GM18519 (cell line): ENCODE measurements around the gene SPATA32.
"Not testable (repeated sequence)": the region's sequence is repeated elsewhere in the genome, so short reads cannot be mapped to it uniquely, and the experiment has no call there.

ENCODE experiments used
- ATAC-seq: cut with Tn5 transposase; IDR thresholded peaks from one replicate; pipeline ENCODE4 v1.9.1; 2021; ENCODE audit warnings: mild to moderate bottlenecking, moderate library complexity; ENCODE audit not compliant: unreplicated experiment, low FRiP score

The SPATA32 gene

DNA sequence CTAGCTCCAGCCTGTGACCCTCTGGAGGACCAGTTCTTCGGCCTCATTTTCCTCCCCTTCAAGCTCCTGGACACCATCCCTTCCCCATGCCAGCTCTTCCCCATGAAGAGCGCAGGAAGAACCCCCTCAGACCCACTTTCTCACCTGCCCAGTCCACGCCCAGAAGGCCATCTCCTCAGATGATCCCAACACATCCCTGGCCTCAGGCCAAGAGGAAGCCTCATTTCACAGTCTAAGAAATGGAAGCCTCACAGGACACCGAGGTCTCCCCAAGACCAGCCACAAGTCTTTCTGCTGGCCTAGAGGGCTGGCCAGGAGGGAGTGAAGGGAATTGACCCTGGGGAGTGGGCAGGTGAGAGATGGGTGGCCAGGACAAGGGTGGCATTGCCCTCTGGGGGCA, 8.0 kb downstream of the SPATA32 start:
- ATAC-seq: no peak

DNA sequence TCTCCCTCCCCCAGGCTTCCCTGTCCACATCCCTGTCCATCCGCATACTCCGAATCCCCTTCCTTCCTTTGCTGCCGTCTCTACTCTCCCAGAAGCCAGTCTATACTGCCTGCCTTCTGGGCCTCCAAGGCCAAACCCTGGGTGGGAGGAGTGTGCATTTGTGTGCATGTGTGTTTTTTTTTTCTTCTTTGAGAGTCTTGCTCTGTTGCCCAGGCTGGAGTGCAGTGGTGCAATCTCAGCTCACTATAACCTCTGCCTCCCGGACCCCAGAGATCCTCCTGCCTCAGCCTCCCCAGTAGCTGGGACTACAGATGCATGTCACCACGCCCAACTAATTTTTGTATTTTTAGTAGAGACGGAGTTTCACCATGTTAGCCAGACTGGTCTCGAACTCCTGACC, 8.7 kb downstream of the SPATA32 start:
- ATAC-seq: not testable (repeated sequence)

DNA sequence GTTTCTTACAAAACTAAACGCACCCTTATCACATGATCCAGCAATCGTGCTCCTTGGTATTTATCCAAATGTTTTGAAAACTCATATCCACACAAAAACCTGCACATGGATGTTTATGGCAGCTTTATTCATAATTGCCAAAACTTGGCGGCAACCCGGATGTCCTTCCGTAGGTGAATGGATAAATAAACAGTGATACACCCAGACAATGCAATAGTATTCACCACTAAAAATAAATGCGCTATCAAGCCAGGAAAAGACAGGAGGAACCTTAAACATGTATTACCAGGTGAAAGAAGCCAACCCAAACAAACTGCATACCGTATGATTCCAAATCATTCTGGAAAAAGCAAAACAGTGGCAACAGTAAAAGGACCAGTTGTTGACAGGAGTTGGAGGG, 10.0 kb downstream of the SPATA32 start:
- ATAC-seq: no peak

DNA sequence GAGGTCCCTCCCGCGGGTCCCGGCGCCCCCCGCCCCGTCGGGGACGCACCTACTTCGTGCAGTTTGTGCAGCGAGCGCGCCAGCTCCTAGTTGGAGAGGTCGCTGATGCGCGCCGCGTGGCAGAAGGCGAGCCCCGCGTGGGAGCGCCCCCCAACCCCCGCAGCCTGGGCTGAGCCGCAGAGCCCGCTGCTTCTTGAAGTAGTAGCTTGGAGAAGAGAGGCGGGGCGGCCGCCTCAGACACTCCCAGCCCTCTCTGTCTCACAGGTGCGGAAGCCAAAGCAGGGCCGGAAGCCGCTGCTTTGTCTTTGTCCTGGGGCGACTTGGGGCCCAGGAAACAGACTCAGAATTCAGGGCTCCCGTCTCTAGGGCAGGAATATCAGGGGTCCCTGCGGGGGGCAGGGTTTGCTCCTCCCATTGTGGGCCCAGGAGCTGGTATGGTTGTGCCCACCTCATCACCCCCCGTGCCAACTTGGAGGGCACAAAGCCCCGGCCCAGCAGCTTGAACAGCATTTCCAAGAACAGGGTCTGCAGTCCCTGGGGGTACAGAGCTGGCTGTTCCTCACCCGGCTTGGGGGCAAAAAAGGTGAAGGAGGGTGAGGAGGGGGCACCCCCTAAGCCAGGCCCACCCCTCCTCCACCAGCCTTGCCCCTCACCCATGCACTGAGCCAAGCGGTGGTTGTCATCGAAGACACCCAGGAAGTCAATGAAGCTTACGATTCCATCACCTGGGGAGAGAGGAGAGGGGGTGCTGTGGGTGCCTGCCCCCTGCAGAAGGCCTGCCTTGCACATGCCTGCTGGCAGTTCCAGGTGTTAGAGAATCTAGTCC, 13.5 kb downstream of the SPATA32 start:
- no peak for ATAC-seq

DNA sequence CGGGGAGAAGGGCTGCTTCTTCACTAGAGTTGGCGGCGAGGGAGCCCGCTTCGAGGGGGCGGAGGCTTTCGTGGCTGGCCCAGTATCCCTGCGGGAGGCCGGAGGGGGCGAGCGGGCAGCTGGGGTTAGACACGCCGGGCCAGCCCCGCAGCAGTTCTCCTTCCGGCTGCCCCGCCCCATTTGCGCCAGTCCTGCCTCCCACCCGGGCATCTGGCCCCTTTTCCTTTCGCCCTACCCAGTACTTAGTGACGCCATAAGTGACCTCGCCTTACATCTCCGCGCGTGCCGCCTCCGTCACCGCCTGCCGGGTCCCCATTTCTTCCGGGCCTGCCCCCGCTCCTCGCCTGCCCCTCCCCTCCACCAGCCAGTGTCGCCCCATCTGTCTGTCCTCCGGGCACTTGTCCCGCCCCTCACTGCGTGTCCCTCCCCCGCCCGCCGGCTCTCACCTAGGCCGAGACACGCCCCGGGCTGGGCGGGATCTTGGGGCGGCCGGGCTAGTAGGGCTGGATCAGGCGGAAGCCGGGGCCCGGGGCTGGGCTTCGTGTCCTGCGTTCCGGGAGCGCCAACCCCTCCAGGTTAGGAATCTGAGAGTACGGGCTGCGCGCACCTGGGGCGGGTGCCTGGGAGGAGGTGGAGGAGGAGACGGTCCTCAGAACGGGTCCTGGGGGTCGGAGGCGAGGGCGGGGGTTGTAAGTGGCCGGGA, 14.3 kb downstream of the SPATA32 start:
- ATAC-seq: no peak

DNA sequence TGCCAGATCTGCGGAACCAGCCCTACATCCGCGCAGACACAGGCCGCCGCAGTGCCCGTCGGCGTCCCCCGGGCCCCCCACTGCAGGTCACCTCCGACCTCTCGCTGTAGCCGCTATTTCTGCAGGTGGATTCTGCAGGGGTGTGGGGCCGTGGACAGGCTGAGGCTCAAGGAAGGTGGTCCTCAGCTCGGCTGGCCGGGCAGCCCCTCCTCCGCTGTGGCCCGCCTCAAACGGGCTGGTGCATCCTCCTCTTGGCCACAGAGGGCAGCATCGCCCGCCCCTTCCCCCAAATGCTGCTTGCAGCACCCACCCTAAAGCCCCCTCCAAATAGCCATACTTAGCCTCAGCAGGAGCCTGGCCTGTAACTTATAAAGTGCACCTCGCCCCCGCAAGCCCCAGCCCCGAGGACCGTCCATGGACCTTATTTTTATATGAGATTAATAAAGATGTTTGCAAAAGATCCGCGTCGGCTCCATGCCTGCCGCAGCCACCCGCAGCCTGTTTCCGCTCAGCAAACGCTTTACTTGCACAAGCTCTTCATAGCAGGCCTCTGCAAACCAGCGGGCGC, 14.9 kb downstream of the SPATA32 start:
- no peak for ATAC-seq

DNA sequence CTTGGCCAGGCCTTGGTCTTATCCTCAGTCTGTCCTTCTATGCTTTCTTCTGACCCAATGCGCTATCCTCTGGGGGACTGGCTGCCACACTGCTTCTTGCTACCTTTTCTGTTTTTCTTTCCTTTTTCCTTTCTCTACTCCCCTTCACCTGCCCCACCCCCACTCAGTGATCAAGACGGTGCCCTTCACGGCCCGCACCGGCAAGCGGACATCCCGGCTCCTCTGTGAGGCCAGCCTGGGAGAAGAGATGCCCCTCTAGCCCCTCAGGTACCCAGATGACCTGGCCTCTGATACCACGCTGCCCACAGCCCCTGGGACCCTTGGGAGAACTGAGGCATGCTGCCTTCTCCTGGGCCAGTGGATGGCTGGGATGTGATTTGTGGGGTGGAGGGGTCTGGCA, 15.6 kb downstream of the SPATA32 start:
- no peak for ATAC-seq

DNA sequence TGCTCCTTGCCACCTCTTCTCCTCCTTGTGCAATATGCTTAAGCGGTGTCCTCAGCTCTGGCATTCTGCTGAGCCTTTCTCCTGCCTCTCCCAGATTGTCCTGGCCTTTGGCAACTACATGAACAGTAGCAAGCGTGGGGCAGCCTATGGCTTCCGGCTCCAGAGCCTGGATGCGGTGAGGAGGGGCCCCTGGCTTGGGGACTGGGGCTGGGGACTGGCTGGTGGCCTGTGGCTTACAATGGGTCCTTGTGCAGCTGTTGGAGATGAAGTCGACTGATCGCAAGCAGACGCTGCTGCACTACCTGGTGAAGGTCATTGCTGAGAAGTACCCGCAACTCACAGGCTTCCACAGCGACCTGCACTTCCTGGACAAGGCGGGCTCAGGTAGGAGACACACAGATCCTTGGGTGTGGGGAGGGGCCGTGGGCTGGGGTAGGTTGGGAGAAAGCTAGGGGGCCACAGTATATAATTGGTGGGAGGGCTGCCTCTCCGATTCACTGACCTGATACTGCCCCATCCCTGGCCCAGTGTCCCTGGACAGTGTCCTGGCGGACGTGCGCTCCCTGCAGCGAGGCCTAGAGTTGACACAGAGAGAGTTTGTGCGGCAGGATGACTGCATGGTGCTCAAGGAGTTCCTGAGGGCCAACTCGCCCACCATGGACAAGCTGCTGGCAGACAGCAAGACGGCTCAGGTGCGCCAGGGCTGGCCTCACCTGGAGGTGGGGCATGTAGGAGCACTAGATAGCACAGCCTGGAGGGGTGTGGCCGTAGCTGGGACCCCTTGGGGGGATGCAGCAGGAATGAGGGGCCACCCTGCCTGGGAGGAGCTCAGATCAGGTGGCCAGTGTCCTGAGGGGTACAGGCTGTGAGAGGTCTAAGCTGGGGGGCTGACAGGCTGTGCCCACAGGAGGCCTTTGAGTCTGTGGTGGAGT, 16.9 kb downstream of the SPATA32 start:
- no peak for ATAC-seq

DNA sequence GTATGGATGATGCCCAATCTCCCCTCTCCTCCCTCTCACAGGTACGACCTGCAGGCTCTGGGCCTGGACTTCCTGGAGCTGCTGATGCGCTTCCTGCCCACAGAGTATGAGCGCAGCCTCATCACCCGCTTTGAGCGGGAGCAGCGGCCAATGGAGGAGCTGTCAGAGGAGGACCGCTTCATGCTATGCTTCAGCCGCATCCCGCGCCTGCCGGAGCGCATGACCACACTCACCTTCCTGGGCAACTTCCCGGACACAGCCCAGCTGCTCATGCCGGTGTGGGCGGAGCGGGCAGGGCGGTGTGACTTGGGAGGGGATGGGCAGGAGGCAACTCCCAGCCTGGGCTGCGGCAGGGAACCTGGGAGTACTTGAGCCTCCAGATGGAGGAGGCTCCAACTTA, 18.1 kb downstream of the SPATA32 start:
- no peak for ATAC-seq

DNA sequence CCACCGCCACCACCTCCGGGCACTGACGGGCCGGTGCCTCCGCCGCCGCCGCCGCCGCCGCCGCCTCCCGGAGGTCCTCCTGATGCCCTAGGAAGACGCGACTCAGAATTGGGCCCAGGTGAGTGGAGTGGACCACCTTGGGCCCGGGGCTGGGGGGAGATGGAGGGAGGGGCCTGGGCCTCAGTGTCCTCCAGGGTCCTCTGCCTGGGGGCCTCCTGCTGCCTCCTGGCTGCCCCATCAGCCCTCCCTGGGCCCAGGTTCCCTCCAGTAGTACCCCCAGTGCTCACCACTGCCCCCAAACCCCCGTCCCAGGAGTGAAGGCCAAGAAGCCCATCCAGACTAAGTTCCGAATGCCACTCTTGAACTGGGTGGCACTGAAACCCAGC, 19.9 kb downstream of the SPATA32 start:
- no peak for ATAC-seq

DNA sequence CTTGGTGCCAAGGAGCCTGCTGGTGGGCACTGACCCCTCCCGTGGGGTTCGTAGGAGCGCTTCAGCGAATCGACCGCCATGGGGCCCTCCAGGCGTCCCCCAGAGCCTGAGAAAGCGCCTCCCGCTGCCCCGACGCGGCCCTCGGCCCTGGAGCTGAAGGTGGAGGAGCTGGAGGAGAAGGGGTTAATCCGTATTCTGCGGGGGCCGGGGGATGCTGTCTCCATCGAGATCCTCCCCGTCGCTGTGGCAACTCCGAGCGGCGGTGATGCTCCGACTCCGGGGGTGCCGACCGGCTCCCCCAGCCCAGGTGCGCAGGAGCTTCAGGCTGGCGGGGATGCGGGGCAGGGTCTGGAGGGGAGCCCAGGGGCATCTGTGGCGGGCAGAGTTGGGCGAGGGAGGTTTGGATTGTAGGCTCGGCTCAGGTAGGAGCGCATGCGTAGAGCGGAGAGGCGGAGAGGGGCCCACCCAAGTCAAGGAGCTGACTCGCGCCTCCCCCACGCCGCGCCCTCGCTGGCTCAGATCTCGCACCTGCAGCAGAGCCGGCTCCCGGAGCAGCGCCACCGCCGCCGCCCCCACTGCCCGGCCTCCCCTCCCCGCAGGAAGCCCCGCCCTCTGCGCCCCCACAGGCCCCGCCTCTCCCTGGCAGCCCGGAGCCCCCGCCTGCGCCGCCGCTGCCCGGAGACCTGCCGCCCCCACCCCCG, 20.4 kb downstream of the SPATA32 start:
- no peak for ATAC-seq

DNA sequence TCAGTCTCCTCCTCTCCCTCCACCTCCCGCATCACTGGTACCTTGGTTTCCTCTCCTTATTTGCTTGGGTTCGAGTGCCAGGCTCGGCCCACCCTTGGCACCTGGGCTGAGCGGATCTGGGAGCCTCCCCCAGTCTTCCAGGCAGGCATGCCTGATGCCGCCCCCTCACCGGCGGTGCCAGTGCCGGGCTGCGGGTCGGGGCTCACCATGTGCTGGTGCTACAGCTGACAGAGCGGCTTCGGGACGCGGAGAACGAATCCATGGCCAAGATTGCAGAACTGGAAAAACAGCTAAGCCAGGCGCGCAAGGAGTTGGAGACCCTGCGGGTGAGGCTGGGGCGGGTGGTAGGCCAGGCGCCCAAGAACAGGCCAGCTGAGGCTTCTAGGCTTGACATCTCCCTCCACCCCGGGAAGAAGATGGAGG, 21.0 kb downstream of the SPATA32 start:
- ATAC-seq: no peak

DNA sequence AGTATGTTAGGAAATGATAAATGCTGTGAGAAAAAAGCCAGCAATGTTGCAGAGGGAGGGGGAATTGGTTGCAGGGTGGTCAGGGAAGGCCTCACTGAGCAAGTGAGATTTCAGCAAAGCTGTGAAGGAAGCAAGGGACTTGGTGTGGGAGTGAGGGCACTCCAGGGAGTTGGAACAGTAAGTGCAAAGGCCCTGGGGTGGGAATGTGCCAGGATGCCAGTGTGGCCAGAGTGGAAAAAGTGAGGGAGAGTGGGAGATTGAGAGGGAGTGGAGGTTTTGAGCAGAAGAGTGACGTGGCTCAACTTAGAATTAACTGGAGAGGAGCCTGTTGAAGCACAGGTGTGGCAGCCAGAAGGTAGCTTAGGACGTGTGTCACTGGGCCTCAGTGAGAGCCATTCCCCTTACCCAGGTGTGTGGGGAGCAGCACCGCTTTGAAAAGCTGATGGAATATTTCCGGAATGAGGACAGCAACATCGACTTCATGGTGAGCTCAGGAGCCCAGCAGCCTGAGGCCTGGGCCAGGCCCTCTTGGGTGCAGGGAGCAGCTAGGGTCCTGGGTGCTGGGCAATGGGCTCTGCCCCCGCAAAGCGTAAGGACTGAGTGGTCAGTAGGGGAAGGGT, 23.6 kb downstream of the SPATA32 start:
- ATAC-seq: no peak

DNA sequence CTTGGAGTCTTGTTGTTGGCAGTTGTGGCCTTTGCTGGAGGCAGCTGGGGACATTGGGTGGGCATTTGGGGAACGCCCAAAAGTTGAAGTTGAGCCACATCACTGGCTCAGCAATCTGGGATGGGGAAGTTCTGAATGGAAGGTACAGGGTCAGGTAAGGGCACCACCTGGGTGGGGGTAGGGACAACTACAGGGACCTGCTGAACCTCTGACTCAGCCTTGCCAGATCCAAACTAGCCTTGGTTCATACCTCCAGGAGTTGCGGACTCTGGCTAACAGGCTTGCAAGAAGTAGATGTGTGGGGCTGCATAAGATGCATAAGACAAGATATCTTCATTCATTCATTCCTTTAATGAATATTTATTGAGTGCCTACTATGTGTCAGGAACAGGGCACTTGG, 24.2 kb downstream of the SPATA32 start:
- no peak for ATAC-seq

DNA sequence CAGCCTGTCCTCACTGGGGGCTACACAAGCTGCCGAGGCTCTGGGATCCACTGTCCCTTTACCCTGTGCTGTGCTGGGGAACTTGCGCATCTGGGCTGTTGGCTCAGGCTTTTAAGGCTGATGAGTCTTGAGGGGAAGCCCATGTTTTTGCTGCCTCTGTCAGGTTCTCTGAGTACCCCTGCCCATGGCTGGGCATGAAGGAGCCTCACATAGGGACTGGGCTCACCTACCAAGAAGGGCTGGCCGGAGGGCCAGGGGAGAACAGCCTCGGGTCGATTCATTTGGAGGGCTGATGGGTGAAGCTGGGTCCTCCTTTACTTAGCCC, 25.6 kb downstream of the SPATA32 start:
- no peak for ATAC-seq

DNA sequence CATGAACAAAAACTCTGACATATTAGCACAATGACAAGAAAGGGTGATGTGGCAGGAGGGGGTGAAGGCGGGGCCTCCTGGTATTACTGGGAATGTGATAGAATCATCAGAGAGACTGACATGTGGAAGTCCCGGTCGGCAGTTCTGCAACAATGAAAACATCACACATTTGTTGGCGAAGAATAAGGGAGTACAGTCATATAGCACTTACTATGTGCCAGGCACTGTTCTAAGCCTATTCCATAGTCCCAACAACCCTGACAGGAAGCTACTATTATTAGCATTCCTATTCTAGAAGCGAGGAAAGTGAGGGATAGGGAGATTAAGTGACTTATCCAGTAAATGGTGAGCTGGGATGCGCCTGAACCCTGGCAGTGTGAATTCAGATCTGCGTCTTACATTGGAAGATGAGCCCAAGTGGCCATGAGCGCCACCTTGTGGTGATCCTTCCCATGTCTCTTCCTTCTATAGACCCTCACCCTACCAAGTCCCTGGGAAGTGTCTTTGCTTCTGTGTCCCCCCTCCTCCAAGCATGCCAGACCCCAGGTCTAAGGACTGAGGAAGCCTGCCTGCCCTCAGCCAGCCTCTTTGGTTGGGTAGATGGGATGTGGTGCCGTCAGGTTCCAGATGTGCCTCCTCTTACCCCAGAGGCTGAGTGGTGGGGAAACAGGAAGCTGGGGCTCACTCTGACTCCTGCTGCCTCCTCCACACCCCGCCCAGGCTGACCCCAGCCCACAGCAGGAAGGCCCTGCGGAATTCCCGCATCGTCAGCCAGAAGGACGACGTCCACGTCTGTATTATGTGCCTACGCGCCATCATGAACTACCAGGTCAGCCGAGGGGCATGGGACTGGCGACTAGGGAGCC, 26.2 kb downstream of the SPATA32 start:
- ATAC-seq: no peak

DNA sequence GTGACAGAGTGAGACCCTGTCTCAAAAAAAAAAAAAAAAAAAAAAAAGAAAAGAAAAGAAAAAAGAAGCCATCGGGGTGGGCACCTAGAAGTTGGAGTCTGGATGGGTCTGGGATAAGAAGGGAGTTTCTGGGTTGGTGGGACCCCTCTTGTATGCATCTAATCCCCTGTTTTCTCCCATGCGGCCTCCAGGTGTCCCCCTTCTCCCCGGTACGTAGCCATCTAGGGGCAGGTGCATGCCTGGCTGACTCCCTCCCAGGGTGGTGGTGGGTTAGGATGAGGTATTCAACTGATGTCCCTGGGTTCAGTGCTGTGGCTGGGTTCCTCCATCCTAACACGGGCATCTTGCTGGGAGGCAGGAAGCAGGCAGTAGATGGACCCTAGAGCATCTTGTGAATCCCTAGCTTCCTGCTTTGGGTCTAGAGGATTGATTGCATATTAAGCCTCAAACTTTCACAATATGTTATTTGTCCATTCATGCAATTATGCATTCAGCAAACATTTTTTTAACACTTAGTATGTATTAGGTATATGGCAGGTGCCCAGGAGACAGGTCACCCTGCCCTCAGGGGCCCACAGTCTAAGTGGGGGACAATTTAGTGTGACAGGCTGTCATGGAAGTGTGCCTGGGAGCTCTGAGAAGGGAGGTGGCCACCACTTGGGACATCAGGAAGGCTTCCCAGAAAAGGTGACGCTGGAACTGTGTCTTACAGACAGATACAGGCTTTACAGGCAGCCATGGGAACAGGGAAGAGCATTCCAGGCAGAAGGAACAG, 27.1 kb downstream of the SPATA32 start:
- no peak for ATAC-seq

DNA sequence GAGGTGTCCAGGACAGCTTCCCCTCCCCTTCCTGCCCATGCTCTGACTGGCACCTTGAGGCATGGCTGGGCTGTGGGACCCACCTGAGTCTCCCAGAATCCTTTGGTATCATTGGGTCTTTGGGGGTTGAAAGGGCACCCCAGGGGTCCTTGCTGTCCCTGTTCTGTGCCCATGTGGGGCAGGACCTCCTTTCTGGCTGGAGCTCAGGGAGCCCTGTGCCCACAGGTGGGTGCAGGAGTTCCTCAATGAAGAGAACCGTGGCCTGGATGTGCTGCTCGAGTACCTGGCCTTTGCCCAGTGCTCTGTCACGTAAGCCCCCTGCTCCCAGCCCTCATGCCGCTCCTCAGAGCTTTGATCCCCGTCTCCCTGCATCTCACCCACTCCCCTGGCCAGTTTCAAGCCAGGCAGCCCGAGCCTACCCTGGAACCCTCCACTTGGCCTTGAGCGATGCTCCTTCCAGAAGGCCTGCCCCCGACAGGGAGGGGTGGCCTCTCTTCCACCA, 28.4 kb downstream of the SPATA32 start:
- ATAC-seq: no peak
